A549 (cell line): ENCODE data around the gene TNRC6B.

Experiments used
- BCL3 ChIP-seq: fragments of >200 bp; sonication (Bioruptor Twin); formaldehyde crosslinking; IDR thresholded peaks from 3 replicates; pipeline ENCODE4 v1.6.1; 2016
- CEBPB ChIP-seq, 2 experiments: fragments of >200 bp in 1 of 2; sonication (Bioruptor Twin) in 1 of 2; formaldehyde crosslinking in 1 of 2; IDR thresholded peaks; 2 replicates each; pipeline ENCODE4 v1.6.1; 2012 to 2016
- CTCF ChIP-seq: fragments of >200 bp; sonication (Bioruptor Twin); formaldehyde crosslinking; IDR thresholded peaks from 3 replicates; pipeline ENCODE4 v1.5.1; 2016
- MAX ChIP-seq: IDR thresholded peaks from 2 replicates; pipeline ENCODE4 v1.6.1; 2012
- NFE2L2 ChIP-seq: fragments of 150-350 bp; conservative IDR thresholded peaks from 2 replicates; pipeline ENCODE4 v1.6.1; 2014; ENCODE audit warnings: low read length
- NR3C1 ChIP-seq: fragments of >200 bp; sonication (Bioruptor Twin); formaldehyde crosslinking; IDR thresholded peaks from 3 replicates; pipeline ENCODE4 v1.6.1; 2017
- POLR2A ChIP-seq: IDR thresholded peaks from 2 replicates; pipeline ENCODE4 v1.6.1; 2012; ENCODE audit warnings: mild to moderate bottlenecking, low read length
- RAD21 ChIP-seq, 2 experiments: fragments of >200 bp in 1 of 2; sonication (Bioruptor Twin) in 1 of 2; formaldehyde crosslinking in 1 of 2; IDR thresholded peaks in 1 of 2; conservative IDR thresholded peaks in 1 of 2; 2 replicates in 1 of 2; 3 replicates in 1 of 2; pipeline ENCODE4 v1.6.1; 2012 to 2018; ENCODE audit warnings: inconsistent platforms in 1 of 2
- RNF2 ChIP-seq: fragments of 200-600 bp; sonication (generic); IDR thresholded peaks from 2 replicates; pipeline ENCODE4 v1.6.1; 2016; ENCODE audit warnings: low read depth, mild to moderate bottlenecking, antibody characterized with exemption, moderate library complexity, borderline replicate concordance

- TF ChIP-seq NFE2L2 (no peak), CTCF (no peak), RNF2 (no peak), BCL3 (no peak), RAD21 (conservative IDR thresholded peaks at IDR 0.05 in 1 of 2, IDR thresholded peaks at IDR 0.05 in 1 of 2) (no peak), POLR2A (no peak), CEBPB (IDR thresholded peaks at IDR 0.05) (no peak), NR3C1 (no peak), MAX (no peak)
Measured at GRCh38 chr22:40182231-40182835, 4.6 kb downstream of the TNRC6B start.
